IPS DF 6.9 (cell line): ENCODE results near the gene CTNNA3.
A peak's percentile ranks its signal among the peaks of the same experiment; 100 is the strongest.
"Not testable (repeated sequence)": the region's sequence is repeated elsewhere in the genome, so short reads cannot be mapped to it uniquely, and the experiment has no call there.

Experiments
- DNase-seq: peaks from one replicate; pipeline ENCODE4 v3.0.0-alpha.2; 2013; ENCODE audit warnings: low read depth, low spot score
- H3K27ac ChIP-seq: one replicate; pipeline ENCODE4 v1.5.1; 2013; ENCODE audit warnings: low read length, control low read depth
- H3K27me3 ChIP-seq: 2 replicates; pipeline ENCODE4 v1.6.1; 2013; ENCODE audit warnings: mild to moderate bottlenecking, low read length; ENCODE audit not compliant: control insufficient read depth, insufficient read depth
- H3K36me3 ChIP-seq: 2 replicates; pipeline ENCODE4 v1.6.1; 2013; ENCODE audit warnings: low read length; ENCODE audit not compliant: control insufficient read depth, insufficient read depth
- H3K4me1 ChIP-seq: 2 replicates; pipeline ENCODE4 v1.6.1; 2013; ENCODE audit warnings: low read length; ENCODE audit not compliant: control insufficient read depth, insufficient read depth
- H3K4me3 ChIP-seq: 2 replicates; pipeline ENCODE4 v1.5.1; 2013; ENCODE audit warnings: mild to moderate bottlenecking, low read length
- H3K9me3 ChIP-seq: 2 replicates; pipeline ENCODE4 v1.6.1; 2013; ENCODE audit warnings: low read length, inconsistent platforms; ENCODE audit not compliant: control insufficient read depth, insufficient read depth
- whole genome bisulfite sequencing: extraction: QIAGEN DNeasy Blood & Tissue Kit; methylation state at CpG from one replicate; pipeline ENCODE4 v1.1.7; 2013; ENCODE audit warnings: mixed read lengths, missing lambda C conversion rate; ENCODE audit not compliant: insufficient read length, insufficient coverage; 5-methylcytosine and 5-hydroxymethylcytosine counted together

CTNNA3 gene

DNA sequence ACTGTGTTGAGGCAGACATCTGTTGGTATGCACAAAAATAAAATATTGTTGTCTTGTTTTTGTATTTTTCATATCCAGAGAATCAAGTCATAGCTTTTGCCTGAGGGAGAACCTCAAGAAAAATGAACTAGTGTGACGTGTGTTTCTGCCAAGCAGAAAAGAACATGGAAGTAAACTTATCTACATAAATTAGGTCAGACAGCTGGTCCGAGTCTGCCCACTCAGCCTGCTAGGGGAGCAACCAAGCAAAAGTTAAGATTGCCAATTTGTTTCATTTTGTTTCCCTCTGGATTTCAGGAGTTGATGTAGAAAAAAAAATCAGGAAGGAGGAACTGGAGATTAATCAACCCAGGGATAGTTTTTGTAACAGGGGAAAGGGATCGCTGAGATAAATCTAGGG is 1342.6 kb downstream of the CTNNA3 start:
- Histone ChIP-seq H3K9me3 (no peaks in the 10 kb centered on the region), H3K4me1 (no peaks in the 10 kb centered on the region), H3K27me3 (no peaks in the 10 kb centered on the region), H3K36me3 (no peaks in the 10 kb centered on the region), H3K4me3 (no peak overlapping the region), H3K27ac (no peak overlapping the region)
- no peak for DNase-seq
- WGBS = no CpG with 5 or more reads among the region's 3 CpGs

DNA sequence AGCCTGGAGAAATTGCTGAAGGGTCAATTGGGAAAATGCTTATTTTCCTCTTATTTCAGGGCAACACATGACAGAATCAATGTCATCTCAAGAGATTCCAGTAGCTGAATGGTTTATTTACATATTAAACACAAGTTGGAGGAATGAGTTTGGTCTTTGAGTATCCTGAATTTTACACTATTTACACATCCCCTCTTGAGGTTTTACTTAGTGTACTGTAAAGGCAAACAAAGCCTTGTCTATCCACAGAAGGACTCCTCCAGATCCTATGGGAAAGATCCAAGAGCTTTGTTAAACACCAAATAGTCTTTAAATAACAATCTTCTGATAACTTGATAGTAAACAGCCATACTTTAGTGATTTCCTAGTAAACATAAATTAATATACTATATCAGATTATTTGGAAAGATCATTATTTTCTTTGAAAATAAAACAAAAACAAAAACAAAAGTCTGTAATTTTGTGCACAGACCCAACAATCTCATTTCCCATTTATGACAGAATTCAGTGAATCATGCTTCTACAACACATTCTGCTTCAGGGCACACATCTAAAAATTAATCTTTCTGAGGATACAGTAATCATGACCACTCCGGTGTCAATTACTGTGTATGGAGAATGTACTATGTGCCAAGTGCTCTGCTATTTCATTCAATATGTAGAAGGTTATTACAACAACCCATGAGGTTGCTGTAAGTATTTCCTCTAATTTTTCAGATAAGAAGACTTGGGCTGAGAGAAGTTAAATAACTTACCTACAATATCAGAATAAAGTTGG is 1345.2 kb downstream of the CTNNA3 start:
- Histone ChIP-seq H3K9me3 (no peaks in the 10 kb centered on the region), H3K27ac (no peak overlapping the region), H3K27me3 (no peaks in the 10 kb centered on the region), H3K4me3 (no peak overlapping the region), H3K4me1 (no peaks in the 10 kb centered on the region), H3K36me3 (no peaks in the 10 kb centered on the region)
- DNase-seq = no peak
- WGBS = no CpG with 5 or more reads among the region's 1 CpG

DNA sequence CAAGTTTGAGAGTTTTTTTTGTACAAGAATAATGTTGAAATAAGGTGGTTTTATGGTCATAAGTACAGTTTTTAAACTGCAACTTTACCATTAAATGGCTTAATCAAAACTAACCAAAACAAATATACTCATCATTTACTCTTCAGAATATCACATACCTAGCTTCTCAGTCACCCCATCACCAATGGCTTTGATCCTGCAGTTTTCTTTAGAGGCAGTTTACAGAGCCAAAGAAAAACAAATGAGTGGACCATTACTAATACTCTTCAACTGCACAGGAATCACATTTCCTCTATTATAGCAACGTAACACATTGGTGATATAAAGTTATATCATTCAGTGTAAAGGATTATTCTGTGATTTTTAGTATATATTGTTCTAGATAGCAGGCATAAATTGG is 1346.3 kb downstream of the CTNNA3 start:
- H3K4me1 ChIP-seq = no peaks in the 10 kb centered on the region
- H3K9me3 ChIP-seq = no peaks in the 10 kb centered on the region
- no peaks in the 10 kb centered on the region for H3K27me3 ChIP-seq
- no peak overlapping the region for H3K4me3 ChIP-seq
- no peaks in the 10 kb centered on the region for H3K36me3 ChIP-seq
- H3K27ac ChIP-seq = no peak overlapping the region
- DNase-seq = no peak
- WGBS = no CpG with 5 or more reads among the region's 1 CpG

DNA sequence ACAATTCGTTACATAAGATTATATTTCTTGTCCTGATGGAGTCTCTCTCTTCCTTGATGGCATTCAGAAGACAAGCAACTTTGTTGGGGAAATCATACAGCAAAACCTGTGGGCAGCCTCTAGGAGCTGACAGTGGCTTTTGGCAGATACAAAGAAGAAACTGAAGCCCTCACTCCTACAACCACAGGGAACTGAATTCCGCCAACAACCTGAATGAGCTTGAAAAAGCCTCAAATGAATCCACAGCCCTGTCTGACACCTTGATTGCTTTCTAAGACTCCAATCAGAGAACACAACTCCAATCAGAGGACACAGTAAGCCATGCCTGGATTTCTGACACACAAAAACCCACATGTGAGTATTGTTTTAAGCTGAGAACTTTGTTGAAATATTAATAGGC is 1346.9 kb downstream of the CTNNA3 start:
- H3K27me3 ChIP-seq = no peaks in the 10 kb centered on the region
- DNase-seq = no peak
- no CpG with 5 or more reads among the region's 2 CpGs for WGBS
- no peak overlapping the region for H3K4me3 ChIP-seq
- no peaks in the 10 kb centered on the region for H3K9me3 ChIP-seq
- no peaks in the 10 kb centered on the region for H3K36me3 ChIP-seq
- no peaks in the 10 kb centered on the region for H3K4me1 ChIP-seq
- H3K27ac ChIP-seq = no peak overlapping the region

DNA sequence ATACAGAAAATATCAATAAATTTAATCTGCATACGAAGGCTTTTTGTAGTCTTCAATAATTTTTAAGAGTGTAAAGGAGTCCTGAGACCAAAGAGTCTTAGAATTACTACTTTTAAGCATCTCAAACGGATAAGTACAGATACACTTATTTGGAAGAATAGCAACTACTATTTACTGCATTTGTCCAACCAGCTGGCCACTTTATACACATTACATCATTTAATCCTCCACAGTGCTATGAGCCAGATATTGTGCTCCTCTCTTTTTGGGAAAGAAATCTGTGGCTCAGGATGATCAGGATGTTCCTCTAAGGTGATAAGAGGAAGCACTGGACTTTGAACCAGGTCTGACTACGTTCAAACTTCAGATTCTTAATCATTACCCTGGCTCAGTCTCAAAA is 1358.8 kb downstream of the CTNNA3 start:
- H3K27me3 ChIP-seq = no peaks in the 10 kb centered on the region
- no CpG with 5 or more reads among the region's 3 CpGs for WGBS
- no peak overlapping the region for H3K4me3 ChIP-seq
- no peak for DNase-seq
- no peaks in the 10 kb centered on the region for H3K4me1 ChIP-seq
- no peak overlapping the region for H3K27ac ChIP-seq
- H3K36me3 ChIP-seq = no peaks in the 10 kb centered on the region
- no peaks in the 10 kb centered on the region; the same call in 1 of the 2 replicates for H3K9me3 ChIP-seq

DNA sequence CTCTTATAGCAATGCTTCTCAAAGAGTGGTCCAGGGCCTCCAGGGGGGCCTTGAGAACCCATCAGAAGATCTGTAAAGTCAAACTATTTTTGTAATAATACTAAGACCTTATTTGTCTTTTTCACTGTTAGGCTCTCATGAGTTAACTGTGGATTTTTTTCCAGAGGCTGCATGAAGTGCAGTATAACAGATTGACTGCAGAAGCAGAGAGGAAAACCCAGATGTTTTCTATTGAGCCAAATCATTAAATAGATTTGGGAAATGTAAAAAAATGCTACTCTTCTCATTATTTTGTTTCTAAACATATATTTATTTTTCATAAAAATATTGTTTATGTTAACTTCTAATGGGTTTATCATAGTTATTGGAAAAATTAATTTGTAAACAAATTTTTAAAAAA is 1359.2 kb downstream of the CTNNA3 start:
- Histone ChIP-seq H3K27ac (no peak overlapping the region), H3K9me3 (no peaks in the 10 kb centered on the region; the same call in 1 of the 2 replicates), H3K36me3 (no peaks in the 10 kb centered on the region), H3K4me3 (no peak overlapping the region), H3K4me1 (no peaks in the 10 kb centered on the region), H3K27me3 (no peaks in the 10 kb centered on the region)
- DNase-seq = no peak

DNA sequence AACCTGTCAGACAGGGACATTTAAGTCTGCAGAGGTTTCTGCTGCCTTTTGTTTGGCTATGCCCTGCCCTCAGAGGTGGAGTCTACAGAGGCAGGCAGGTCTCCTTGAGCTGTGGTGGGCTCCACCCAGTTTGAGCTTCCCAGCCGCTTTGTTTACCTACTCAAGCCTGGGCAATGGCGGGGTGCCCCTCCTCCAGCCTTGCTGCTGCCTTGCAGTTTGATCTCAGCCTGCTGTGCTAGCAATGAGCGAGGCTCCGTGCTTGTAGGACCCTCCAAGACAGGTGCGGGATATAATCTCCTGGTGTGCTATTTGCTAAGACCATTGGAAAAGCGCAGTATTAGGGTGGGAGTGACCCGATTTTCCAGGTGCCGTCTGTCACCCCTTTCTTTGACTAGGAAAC is 1360.2 kb downstream of the CTNNA3 start:
- DNase-seq = not testable (repeated sequence)
- no CpG with 5 or more reads among the region's 8 CpGs for WGBS

DNA sequence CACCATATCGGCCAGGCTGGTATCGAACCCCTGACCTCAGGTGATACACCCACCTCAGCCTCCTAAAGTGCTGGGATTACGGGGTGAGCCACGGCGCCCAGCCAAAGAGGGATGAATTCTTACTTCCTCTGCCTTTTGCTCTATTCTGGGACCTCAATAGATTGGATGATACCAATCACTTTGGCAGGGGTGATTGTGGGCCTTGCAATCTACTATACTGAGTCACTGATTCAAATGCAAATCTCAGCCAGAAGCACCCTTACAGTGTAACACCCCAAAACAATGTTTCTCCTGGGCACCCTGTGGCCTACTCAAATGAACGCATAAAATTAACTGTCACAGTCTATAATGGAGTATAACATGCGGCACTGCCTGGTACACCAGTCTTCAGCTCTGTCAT is 1366.8 kb downstream of the CTNNA3 start:
- H3K4me1 ChIP-seq = peaks cover 2% of the 10 kb centered on the region; the same call in 1 of the 2 replicates
- H3K27ac ChIP-seq = no peak overlapping the region
- no peaks in the 10 kb centered on the region for H3K36me3 ChIP-seq
- no peaks in the 10 kb centered on the region for H3K27me3 ChIP-seq
- DNase-seq = peak; percentile 33
- no peak overlapping the region for H3K4me3 ChIP-seq
- no CpG with 5 or more reads among the region's 7 CpGs for WGBS
- H3K9me3 ChIP-seq = no peaks in the 10 kb centered on the region

More for the DNA sequence above, 1360.2 kb downstream of the CTNNA3 start:
- H3K36me3 ChIP-seq, H3K4me1 ChIP-seq, H3K9me3 ChIP-seq, H3K4me3 ChIP-seq, H3K27ac ChIP-seq, H3K27me3 ChIP-seq: not testable (repeated sequence)

DNA sequence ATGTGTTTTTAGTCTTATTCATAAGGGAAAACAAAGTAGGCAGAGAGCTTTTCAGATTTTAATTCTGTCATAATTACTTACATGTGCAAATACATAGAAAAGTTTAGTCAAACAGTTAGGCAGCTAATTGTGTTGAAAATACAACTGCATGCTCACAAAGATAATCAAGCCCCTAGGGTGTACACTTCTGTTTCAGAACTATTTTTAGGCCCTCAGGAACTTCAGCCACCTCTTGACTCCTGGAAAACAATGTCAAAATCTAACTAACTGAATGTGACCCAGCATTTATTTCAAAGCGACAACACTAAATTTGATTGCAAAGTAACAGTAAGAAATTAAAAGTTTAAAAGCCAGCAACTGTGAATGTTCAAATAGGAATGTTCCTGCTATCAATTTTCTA is 1369.1 kb downstream of the CTNNA3 start:
- Histone ChIP-seq H3K4me3 (no peak overlapping the region), H3K9me3 (no peaks in the 10 kb centered on the region), H3K4me1 (peaks cover 2% of the 10 kb centered on the region; the same call in 1 of the 2 replicates), H3K36me3 (no peaks in the 10 kb centered on the region), H3K27me3 (no peaks in the 10 kb centered on the region), H3K27ac (no peak overlapping the region)
- DNase-seq = no peak
- no CpG with 5 or more reads among the region's 1 CpG for WGBS

DNA sequence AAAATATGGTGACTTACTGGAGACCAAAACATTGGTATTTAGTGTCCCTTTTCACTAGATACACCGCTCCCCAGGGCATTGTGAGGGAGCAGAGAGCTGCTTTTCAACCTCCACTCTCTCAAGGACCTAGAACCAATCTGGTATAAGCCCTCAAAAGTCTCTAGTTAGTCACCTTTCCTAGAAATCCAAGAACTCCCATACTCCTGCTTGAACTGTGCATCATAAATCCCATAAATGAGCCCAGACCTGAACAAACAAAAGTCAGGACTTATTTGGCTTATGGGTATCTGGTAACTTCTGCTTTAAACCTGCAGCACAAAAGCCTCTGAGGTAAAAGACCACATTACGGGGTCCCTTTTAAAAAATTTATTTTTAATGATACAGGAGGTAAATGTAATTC is 1373.2 kb downstream of the CTNNA3 start:
- Histone ChIP-seq H3K4me3 (no peak overlapping the region), H3K4me1 (no peaks in the 10 kb centered on the region), H3K27me3 (no peaks in the 10 kb centered on the region), H3K9me3 (no peaks in the 10 kb centered on the region), H3K36me3 (no peaks in the 10 kb centered on the region), H3K27ac (no peak overlapping the region)
- DNase-seq = no peak
- no CpG with 5 or more reads among the region's 2 CpGs for WGBS
